ENCODE results near the gene PAQR6. TPM values are rescaled to one million over a fixed set of nuclear protein-coding genes. Genes with fewer than 3 reads are reported as not detected.

Gene PAQR6
- total RNA-seq, 1 donor from 2014 or later = 2.0 TPM

GRCh38 chr1:156214024-156214748 is 33.7 kb downstream of the PAQR6 start:
- intact Hi-C loops (cut with DNase I) = no loop called here
- peaks cover 0 to 5% of the 10 kb centered on the region in 2 donors for H3K36me3 ChIP-seq
- DNase-seq (ENCODE audit: extremely low spot score in 2 of 2) = no peak
- H3K27me3 ChIP-seq = no peaks in the 10 kb centered on the region
- peaks cover 41% of the 10 kb centered on the region for H3K4me1 ChIP-seq
- TF ChIP-seq CTCF (IDR thresholded peaks at IDR 0.05) (no peak), POLR2A (IDR thresholded peaks at IDR 0.05) (no peak), POLR2AphosphoS5 (IDR thresholded peaks at IDR 0.05; ENCODE audit: insufficient read depth in 1 of 2, low read depth in 1 of 2) (no peak)
- H3K9me3 ChIP-seq = no peaks in the 10 kb centered on the region
- H3K4me3 ChIP-seq = peak overlapping the region; percentile 62 to 67
- peak overlapping the region; percentile 97 for H3K27ac ChIP-seq

GRCh38 chr1:156213644-156213966 is 34.3 kb downstream of the PAQR6 start:
- Histone ChIP-seq H3K27me3 (no peaks in the 10 kb centered on the region), H3K27ac (peak overlapping the region; percentile 97), H3K9me3 (no peaks in the 10 kb centered on the region), H3K4me3 (peak overlapping the region; percentile 62 to 67), H3K36me3 (peaks cover 0 to 6% of the 10 kb centered on the region in 2 donors), H3K4me1 (peaks cover 41% of the 10 kb centered on the region)
- intact Hi-C loops (cut with DNase I) = no loop called here
- no peak for DNase-seq (ENCODE audit: extremely low spot score in 2 of 2)
- no peak for TF ChIP-seq CTCF (IDR thresholded peaks at IDR 0.05)
- TF ChIP-seq POLR2A (IDR thresholded peaks at IDR 0.05) = no peak
- no peak for TF ChIP-seq POLR2AphosphoS5 (IDR thresholded peaks at IDR 0.05; ENCODE audit: insufficient read depth in 1 of 2, low read depth in 1 of 2)

- H3K27ac ChIP-seq = peak within 1 kb of the TSS; percentile 97
- no peaks in the 10 kb centered on the region for H3K9me3 ChIP-seq
- peaks cover 37% of the 10 kb centered on the region for H3K4me1 ChIP-seq
- intact Hi-C loops (cut with DNase I) = no loop called here
- peak within 1 kb of the TSS; percentile 62 to 67 for H3K4me3 ChIP-seq
- peaks cover 0 to 11% of the 10 kb centered on the region in 2 donors for H3K36me3 ChIP-seq
- peak in 1 of 2 donors; percentile 99 for DNase-seq (ENCODE audit: extremely low spot score in 2 of 2)
- peak; percentile 92 to 97 for TF ChIP-seq POLR2AphosphoS5 (IDR thresholded peaks at IDR 0.05; ENCODE audit: insufficient read depth in 1 of 2, low read depth in 1 of 2)
- peak in 1 of 2 donors; percentile 29 for TF ChIP-seq POLR2A (IDR thresholded peaks at IDR 0.05)
- TF ChIP-seq CTCF (IDR thresholded peaks at IDR 0.05) = peak in 1 of 3 experiments; percentile 2
- no peaks in the 10 kb centered on the region for H3K27me3 ChIP-seq
Observed at GRCh38 chr1:156212833-156213643, 34.8 kb downstream of the PAQR6 start, which contains the start of gene PMF1. Gene PMF1 (plus strand): TSS chr1:156213007. CDS start chr1:156213016, 9 bp downstream.

GRCh38 chr1:156212130-156212529 is 35.7 kb downstream of the PAQR6 start:
- Histone ChIP-seq H3K9me3 (no peaks in the 10 kb centered on the region), H3K36me3 (peaks cover 0 to 16% of the 10 kb centered on the region in 2 donors), H3K27ac (peak overlapping the region; percentile 97), H3K4me1 (peaks cover 28% of the 10 kb centered on the region), H3K27me3 (no peaks in the 10 kb centered on the region), H3K4me3 (peak overlapping the region; percentile 62 to 67)
- intact Hi-C loops (cut with DNase I) = no loop called here
- TF ChIP-seq POLR2A (IDR thresholded peaks at IDR 0.05) (no peak), CTCF (IDR thresholded peaks at IDR 0.05) (no peak), POLR2AphosphoS5 (IDR thresholded peaks at IDR 0.05; ENCODE audit: insufficient read depth in 1 of 2, low read depth in 1 of 2) (no peak)
- DNase-seq (ENCODE audit: extremely low spot score in 2 of 2) = no peak
